Neural progenitor cell (in vitro differentiated cells): ENCODE measurements around the gene TTLL8. TPM values are rescaled to one million over a fixed set of nuclear protein-coding genes. Genes with fewer than 3 reads are reported as not detected.

Source experiments
- DNase-seq: peaks from one replicate; pipeline ENCODE4 v3.0.0-alpha.2; 2016; ENCODE audit warnings: low spot score
- H2AFZ ChIP-seq: fragments of 200-600 bp; sonication (generic); replicated peaks from 2 replicates; pipeline ENCODE4 v1.6.1; 2016; ENCODE audit warnings: antibody characterized with exemption
- H3F3A ChIP-seq: fragments of 200-600 bp; sonication (generic); 2 replicates; pipeline ENCODE4 v1.6.1; 2016; ENCODE audit warnings: antibody characterized with exemption, low read depth
- H3K27ac ChIP-seq: fragments of 200-600 bp; sonication (generic); 2 replicates; pipeline ENCODE4 v1.5.1; 2016; ENCODE audit warnings: mild to moderate bottlenecking
- H3K27me3 ChIP-seq: fragments of 200-600 bp; sonication (generic); 2 replicates; pipeline ENCODE4 v1.6.1; 2016; ENCODE audit warnings: mild to moderate bottlenecking, moderate library complexity
- H3K36me3 ChIP-seq: fragments of 200-600 bp; sonication (generic); 2 replicates; pipeline ENCODE4 v1.5.1; 2016
- H3K4me1 ChIP-seq: fragments of 200-600 bp; sonication (generic); 2 replicates; pipeline ENCODE4 v1.6.1; 2016; ENCODE audit warnings: mixed run types
- H3K4me2 ChIP-seq: fragments of 200-600 bp; sonication (generic); 2 replicates; pipeline ENCODE4 v1.6.1; 2016
- H3K4me3 ChIP-seq: fragments of 200-600 bp; sonication (generic); 2 replicates; pipeline ENCODE4 v1.5.1; 2016
- H3K79me2 ChIP-seq: fragments of 200-600 bp; sonication (generic); 2 replicates; pipeline ENCODE4 v1.6.1; 2016; ENCODE audit warnings: low read depth
- H3K9ac ChIP-seq: fragments of 200-600 bp; sonication (generic); 2 replicates; pipeline ENCODE4 v1.6.1; 2016
- H3K9me3 ChIP-seq: fragments of 200-600 bp; sonication (generic); 2 replicates; pipeline ENCODE4 v1.5.1; 2016; ENCODE audit warnings: low read depth
- H4K20me1 ChIP-seq: fragments of 200-600 bp; sonication (generic); 2 replicates; pipeline ENCODE4 v1.6.1; 2016; ENCODE audit warnings: low read depth
- H3K27ac Mint-ChIP-seq: 3 replicates; pipeline ENCODE4 v1.8.0; 2021; ENCODE audit warnings: mixed read lengths
- H3K27me3 Mint-ChIP-seq: 2 replicates; pipeline ENCODE4 v1.8.0; 2022; ENCODE audit warnings: low read depth, mild to moderate bottlenecking, inconsistent platforms, moderate library complexity, mixed read lengths; ENCODE audit not compliant: insufficient read depth
- H3K36me3 Mint-ChIP-seq: 3 replicates; pipeline ENCODE4 v1.8.0; 2021; ENCODE audit warnings: mixed read lengths
- H3K4me1 Mint-ChIP-seq: 3 replicates; pipeline ENCODE4 v1.8.0; 2021; ENCODE audit warnings: mixed read lengths
- H3K4me3 Mint-ChIP-seq: 3 replicates; pipeline ENCODE4 v1.8.0; 2021; ENCODE audit warnings: mild to moderate bottlenecking, moderate library complexity, mixed read lengths
- H3K9me3 Mint-ChIP-seq: 3 replicates; pipeline ENCODE4 v1.8.0; 2020; ENCODE audit warnings: mixed read lengths
- CTCF ChIP-seq: fragments of 200-600 bp; sonication (generic); IDR thresholded peaks from 2 replicates; pipeline ENCODE4 v1.5.1; 2017; ENCODE audit warnings: antibody characterized with exemption, mild to moderate bottlenecking
- EZH2 ChIP-seq: fragments of 200-600 bp; sonication (generic); IDR thresholded peaks from 2 replicates; pipeline ENCODE4 v1.6.1; 2017; ENCODE audit warnings: antibody characterized with exemption, mild to moderate bottlenecking, moderate library complexity
- EZH2phosphoT487 ChIP-seq: fragments of 200-600 bp; sonication (generic); IDR thresholded peaks from 2 replicates; pipeline ENCODE4 v1.6.1; 2017; ENCODE audit warnings: antibody characterized with exemption
- total RNA-seq: library from RNA; depleted of rRNA; stranded (reverse); fragments of >200 nt; gene quantifications from 2 replicates; pipeline ENCODE4 v1.2.3, GENCODE V29; 2015; ENCODE audit warnings: low replicate concordance

The TTLL8 gene
- total RNA-seq, 1 donor from 2014 or later = not detected

- H4K20me1 ChIP-seq = no peaks in the 10 kb centered on the region
- no peaks in the 10 kb centered on the region for H3K36me3 ChIP-seq
- no peaks in the 10 kb centered on the region for H3K9me3 ChIP-seq
- H3K4me1 ChIP-seq = peaks cover 9% of the 10 kb centered on the region
- no peaks in the 10 kb centered on the region for H3K79me2 ChIP-seq
- peaks cover 24% of the 10 kb centered on the region for H3K27me3 Mint-ChIP-seq
- H3K4me3 ChIP-seq = peak overlapping the region; percentile 48
- H3K27ac Mint-ChIP-seq = peak overlapping the region; percentile 54
- DNase-seq = peak; percentile 80
- H3K9me3 Mint-ChIP-seq = no peaks in the 10 kb centered on the region
- peak overlapping the region; percentile 70 for H2AFZ ChIP-seq
- H3F3A ChIP-seq = peaks cover 23% of the 10 kb centered on the region
- H3K27ac ChIP-seq = no peak overlapping the region
- no peaks in the 10 kb centered on the region for H3K36me3 Mint-ChIP-seq
- peak overlapping the region; percentile 82 for H3K4me2 ChIP-seq
- peaks cover 28% of the 10 kb centered on the region for H3K27me3 ChIP-seq
- peak overlapping the region; percentile 42 for H3K4me3 Mint-ChIP-seq
- H3K4me1 Mint-ChIP-seq = peaks cover 29% of the 10 kb centered on the region
- TF ChIP-seq EZH2 (no peak), EZH2phosphoT487 (no peak), CTCF (no peak)
- no peak overlapping the region for H3K9ac ChIP-seq
Observed at GRCh38 chr22:49999063-49999945, 58.8 kb downstream of the TTLL8 start.

- no peak overlapping the region for H2AFZ ChIP-seq
- Mint-ChIP-seq H3K4me3 (peak overlapping the region; percentile 42), H3K4me1 (peaks cover 28% of the 10 kb centered on the region)
Observed at GRCh38 chr22:49998718-49999062, 59.4 kb downstream of the TTLL8 start.

GRCh38 chr22:49997932-49998717, 60.0 kb downstream of the TTLL8 start:
- Histone ChIP-seq H3K4me1 (peaks cover 9% of the 10 kb centered on the region), H3K9ac (no peak overlapping the region), H3K79me2 (no peaks in the 10 kb centered on the region), H3K27ac (no peak overlapping the region), H3K9me3 (no peaks in the 10 kb centered on the region), H3K4me3 (no peak overlapping the region), H3K27me3 (peaks cover 29% of the 10 kb centered on the region), H3F3A (peaks cover 23% of the 10 kb centered on the region), H3K4me2 (no peak overlapping the region), H4K20me1 (no peaks in the 10 kb centered on the region), H2AFZ (no peak overlapping the region), H3K36me3 (no peaks in the 10 kb centered on the region)
- H3K27ac Mint-ChIP-seq = peak overlapping the region; percentile 54
- H3K9me3 Mint-ChIP-seq = no peaks in the 10 kb centered on the region
- TF ChIP-seq EZH2 = no peak
- no peak for TF ChIP-seq EZH2phosphoT487
- TF ChIP-seq CTCF = no peak
- peaks cover 25% of the 10 kb centered on the region for H3K4me1 Mint-ChIP-seq
- no peaks in the 10 kb centered on the region for H3K36me3 Mint-ChIP-seq
- peaks cover 19% of the 10 kb centered on the region for H3K27me3 Mint-ChIP-seq
- DNase-seq = no peak
- H3K4me3 Mint-ChIP-seq = peak overlapping the region; percentile 42

More at GRCh38 chr22:49998718-49999062, 59.4 kb downstream of the TTLL8 start:
- H3K4me1 ChIP-seq = peaks cover 9% of the 10 kb centered on the region
- no peak overlapping the region for H3K27ac ChIP-seq
- H3K27me3 Mint-ChIP-seq = peaks cover 23% of the 10 kb centered on the region
- H3F3A ChIP-seq = peaks cover 23% of the 10 kb centered on the region
- H3K27ac Mint-ChIP-seq = peak overlapping the region; percentile 54
- no peak overlapping the region for H3K4me3 ChIP-seq
- H3K9me3 Mint-ChIP-seq = no peaks in the 10 kb centered on the region
- H3K27me3 ChIP-seq = peaks cover 28% of the 10 kb centered on the region
- H3K4me2 ChIP-seq = no peak overlapping the region
- H4K20me1 ChIP-seq = no peaks in the 10 kb centered on the region
- no peak for DNase-seq
- no peak overlapping the region for H3K9ac ChIP-seq
- TF ChIP-seq EZH2 (no peak), CTCF (no peak), EZH2phosphoT487 (no peak)
- H3K36me3 Mint-ChIP-seq = no peaks in the 10 kb centered on the region
- no peaks in the 10 kb centered on the region for H3K79me2 ChIP-seq
- no peaks in the 10 kb centered on the region for H3K36me3 ChIP-seq
- no peaks in the 10 kb centered on the region for H3K9me3 ChIP-seq
